ENCODE measurements around the gene LHFPL3. TPM values are rescaled to one million over a fixed set of nuclear protein-coding genes. Genes with fewer than 3 reads are reported as not detected.

Gene LHFPL3
- total RNA-seq, 1 donor from 2014 or later, result not detected

DNA sequence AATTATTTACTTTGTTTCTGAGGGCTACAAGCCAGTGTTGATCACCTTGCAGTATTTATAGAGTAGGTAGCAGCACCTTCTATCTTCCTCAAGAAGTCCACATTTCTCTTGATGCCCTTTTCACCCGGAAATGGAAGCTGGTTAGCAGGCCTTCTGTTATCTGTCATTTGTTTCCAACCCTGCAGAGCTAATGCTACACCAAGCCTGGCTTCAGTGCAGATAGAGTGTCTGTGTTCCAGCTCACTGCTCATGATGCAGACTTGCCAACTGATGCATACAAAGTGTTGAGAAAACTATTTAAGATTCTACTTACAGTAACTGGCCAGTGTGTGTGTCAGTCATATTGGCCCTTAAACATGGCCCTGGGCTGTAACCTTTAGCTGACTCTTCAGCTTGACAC, 301.0 kb downstream of the LHFPL3 start:
- no peak for DNase-seq (ENCODE audit: low read depth)
- H3K4me3 ChIP-seq (ENCODE audit: low read depth, low read length), result no peak overlapping the region
- TF ChIP-seq CTCF (conservative IDR thresholded peaks at IDR 0.05; ENCODE audit: low read depth, low read length), result no peak

- no peak for TF ChIP-seq CTCF (conservative IDR thresholded peaks at IDR 0.05; ENCODE audit: low read depth, low read length)
- no peak overlapping the region for H3K4me3 ChIP-seq (ENCODE audit: low read depth, low read length)
- DNase-seq (ENCODE audit: low read depth), result no peak
Observed at GRCh38 chr7:104640506-104640905, 312.1 kb downstream of the LHFPL3 start.

- DNase-seq (ENCODE audit: low read depth), result no peak
- no peak for TF ChIP-seq CTCF (conservative IDR thresholded peaks at IDR 0.05; ENCODE audit: low read depth, low read length)
- H3K4me3 ChIP-seq (ENCODE audit: low read depth, low read length), result no peak overlapping the region
Observed at GRCh38 chr7:104642560-104642959, 314.2 kb downstream of the LHFPL3 start.

- DNase-seq (ENCODE audit: low read depth), result no peak
- TF ChIP-seq CTCF (conservative IDR thresholded peaks at IDR 0.05; ENCODE audit: low read depth, low read length), result peak; percentile 70
- H3K4me3 ChIP-seq (ENCODE audit: low read depth, low read length), result no peak overlapping the region
Observed at GRCh38 chr7:104643587-104644217, 315.3 kb downstream of the LHFPL3 start.

DNA sequence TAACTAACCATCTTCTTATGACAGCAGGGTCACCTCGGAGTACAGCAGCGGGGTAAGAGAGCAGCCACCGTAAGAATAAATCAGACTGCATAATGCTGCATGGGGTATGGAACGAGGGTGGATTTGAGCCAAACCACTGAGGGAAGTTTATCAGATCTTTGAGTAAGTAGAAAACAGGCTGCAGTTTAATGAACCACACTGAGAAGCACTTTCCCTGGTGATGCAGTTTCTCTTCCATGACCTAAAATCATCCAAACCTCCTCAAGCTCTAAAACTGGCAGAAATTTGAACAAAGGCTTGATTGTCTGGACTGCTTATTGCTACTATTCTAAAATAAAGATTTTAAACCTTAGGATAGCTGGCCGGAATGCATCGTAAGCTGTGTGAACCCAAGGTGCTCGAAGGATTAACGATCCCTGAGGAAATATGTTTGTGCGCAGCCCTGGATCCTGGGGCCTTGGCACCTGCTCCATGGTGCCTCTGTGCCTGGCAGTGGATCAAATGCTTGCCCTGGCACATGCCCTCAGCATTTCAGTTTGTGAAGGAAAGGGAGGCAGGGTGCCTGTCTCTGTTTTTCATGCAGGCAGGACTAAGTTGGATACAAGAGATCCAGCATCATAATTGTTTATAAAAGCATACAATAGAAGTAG, 322.7 kb downstream of the LHFPL3 start:
- no peak for TF ChIP-seq CTCF (conservative IDR thresholded peaks at IDR 0.05; ENCODE audit: low read depth, low read length)
- DNase-seq (ENCODE audit: low read depth), result no peak
- no peak overlapping the region for H3K4me3 ChIP-seq (ENCODE audit: low read depth, low read length)

GRCh38 chr7:104652434-104652833, 324.0 kb downstream of the LHFPL3 start:
- DNase-seq (ENCODE audit: low read depth), result no peak
- no peak overlapping the region for H3K4me3 ChIP-seq (ENCODE audit: low read depth, low read length)
- no peak for TF ChIP-seq CTCF (conservative IDR thresholded peaks at IDR 0.05; ENCODE audit: low read depth, low read length)

- H3K4me3 ChIP-seq (ENCODE audit: low read depth, low read length), result no peak overlapping the region
- DNase-seq (ENCODE audit: low read depth), result no peak
- TF ChIP-seq CTCF (conservative IDR thresholded peaks at IDR 0.05; ENCODE audit: low read depth, low read length), result no peak
Observed at GRCh38 chr7:104652865-104653264, 324.5 kb downstream of the LHFPL3 start.

Measured in epithelial cell of proximal tubule (primary cell).